ENCODE results near the gene UBE2L5. TPM values are rescaled to one million over a fixed set of nuclear protein-coding genes. Genes with fewer than 3 reads are reported as not detected.

UBE2L5 gene
- total and polyA plus RNA-seq, 2 experiments from 2014 or later, result not detected

DNA sequence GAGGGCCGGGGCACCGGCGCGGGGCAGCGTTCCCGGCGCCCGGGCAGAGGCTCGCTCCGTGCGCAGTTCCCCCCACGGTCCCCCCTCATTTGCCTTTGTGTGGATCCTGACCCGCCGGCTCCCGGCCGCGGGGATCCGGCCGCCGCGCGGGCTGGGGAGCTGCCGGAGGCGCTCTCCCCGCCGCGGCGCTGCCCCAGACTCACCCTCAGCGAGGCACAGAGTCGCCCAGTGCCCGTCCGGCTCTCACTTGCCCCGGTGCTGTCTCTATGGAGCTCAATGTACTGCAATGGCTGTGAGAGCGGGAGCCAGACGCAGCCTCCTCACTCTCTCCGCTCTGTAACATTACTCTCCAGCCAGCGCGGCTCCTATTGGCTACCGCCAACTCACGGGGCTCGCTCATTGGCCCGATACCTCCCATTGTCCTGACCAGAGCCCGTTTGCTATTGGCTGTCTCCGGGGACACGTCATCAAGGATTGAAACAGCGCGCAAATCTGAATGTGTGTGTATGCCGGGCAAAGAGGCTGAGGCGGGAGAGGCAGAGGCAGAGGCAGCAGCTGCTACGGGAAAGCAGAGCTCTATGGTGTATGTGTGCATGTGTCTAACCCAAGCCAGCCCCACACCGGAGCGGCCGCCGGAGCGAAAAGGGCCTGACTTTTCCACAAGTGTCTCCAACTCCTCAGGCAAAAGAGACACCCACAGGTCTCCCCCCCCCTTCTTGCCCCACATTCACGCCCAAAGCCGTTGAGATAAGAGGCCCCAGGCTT, 43.5 kb downstream of the UBE2L5 start, which contains the start of gene HMGB1:
HMGB1 (minus strand) TSS at position 344 of the 765 bp plus-strand sequence. CDS start 2,256 bp downstream, outside the sequence.
- Histone ChIP-seq H3K4me1 (ENCODE audit: insufficient read depth) (peaks cover 10% of the 10 kb centered on the region; the same call in 1 of the 2 replicates), H3K4me3 (peak within 1 kb of the TSS; percentile 58), H3K36me3 (ENCODE audit: insufficient read depth) (peaks cover 23% of the 10 kb centered on the region), H3K4me2 (peak within 1 kb of the TSS; percentile 82), H4K20me1 (replicated peaks; ENCODE audit: insufficient read depth) (peaks cover 17% of the 10 kb centered on the region; the same call in 1 of the 2 replicates), H3F3A (replicated peaks; ENCODE audit: low read depth) (peaks cover 16% of the 10 kb centered on the region; the same call in 1 of the 2 replicates), H3K79me2 (replicated peaks; ENCODE audit: insufficient read depth) (peaks cover 32% of the 10 kb centered on the region), H3K9me2 (ENCODE audit: insufficient read depth) (no peaks in the 10 kb centered on the region), H3K27me3 (ENCODE audit: insufficient read depth) (no peaks in the 10 kb centered on the region), H2AFZ (no peak within 1 kb of the TSS), H3K27ac (ENCODE audit: low read depth) (peak within 1 kb of the TSS; percentile 92)
- peak within 1 kb of the TSS; percentile 89 for H3K4me3 Mint-ChIP-seq
- peak; percentile 96 for ATAC-seq
- peaks cover 15% of the 10 kb centered on the region; the same call in 2 of the 3 replicates for H3K4me1 Mint-ChIP-seq
- peaks cover 16% of the 10 kb centered on the region for H3K27me3 Mint-ChIP-seq (ENCODE audit: insufficient read depth, low read depth, poor library complexity)
- DNase-seq (ENCODE audit: low spot score), result peak; percentile 99
- H3K27ac Mint-ChIP-seq, result peak within 1 kb of the TSS; percentile 99
- TF ChIP-seq, protein P1, sequence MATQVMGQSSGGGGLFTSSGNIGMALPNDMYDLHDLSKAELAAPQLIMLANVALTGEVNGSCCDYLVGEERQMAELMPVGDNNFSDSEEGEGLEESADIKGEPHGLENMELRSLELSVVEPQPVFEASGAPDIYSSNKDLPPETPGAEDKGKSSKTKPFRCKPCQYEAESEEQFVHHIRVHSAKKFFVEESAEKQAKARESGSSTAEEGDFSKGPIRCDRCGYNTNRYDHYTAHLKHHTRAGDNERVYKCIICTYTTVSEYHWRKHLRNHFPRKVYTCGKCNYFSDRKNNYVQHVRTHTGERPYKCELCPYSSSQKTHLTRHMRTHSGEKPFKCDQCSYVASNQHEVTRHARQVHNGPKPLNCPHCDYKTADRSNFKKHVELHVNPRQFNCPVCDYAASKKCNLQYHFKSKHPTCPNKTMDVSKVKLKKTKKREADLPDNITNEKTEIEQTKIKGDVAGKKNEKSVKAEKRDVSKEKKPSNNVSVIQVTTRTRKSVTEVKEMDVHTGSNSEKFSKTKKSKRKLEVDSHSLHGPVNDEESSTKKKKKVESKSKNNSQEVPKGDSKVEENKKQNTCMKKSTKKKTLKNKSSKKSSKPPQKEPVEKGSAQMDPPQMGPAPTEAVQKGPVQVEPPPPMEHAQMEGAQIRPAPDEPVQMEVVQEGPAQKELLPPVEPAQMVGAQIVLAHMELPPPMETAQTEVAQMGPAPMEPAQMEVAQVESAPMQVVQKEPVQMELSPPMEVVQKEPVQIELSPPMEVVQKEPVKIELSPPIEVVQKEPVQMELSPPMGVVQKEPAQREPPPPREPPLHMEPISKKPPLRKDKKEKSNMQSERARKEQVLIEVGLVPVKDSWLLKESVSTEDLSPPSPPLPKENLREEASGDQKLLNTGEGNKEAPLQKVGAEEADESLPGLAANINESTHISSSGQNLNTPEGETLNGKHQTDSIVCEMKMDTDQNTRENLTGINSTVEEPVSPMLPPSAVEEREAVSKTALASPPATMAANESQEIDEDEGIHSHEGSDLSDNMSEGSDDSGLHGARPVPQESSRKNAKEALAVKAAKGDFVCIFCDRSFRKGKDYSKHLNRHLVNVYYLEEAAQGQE (IDR thresholded peaks at IDR 0.05; ENCODE audit: unreplicated experiment), result no peak
- TF ChIP-seq NANOG (IDR thresholded peaks at IDR 0.05; ENCODE audit: borderline replicate concordance) (no peak), CREB1 (CRISPR knock-in tag; IDR thresholded peaks at IDR 0.05; ENCODE audit: low read depth) (peak; percentile 90), POLR2AphosphoS5 (IDR thresholded peaks at IDR 0.05; ENCODE audit: low read depth) (peak; percentile 95)
- TF ChIP-seq, protein P2, sequence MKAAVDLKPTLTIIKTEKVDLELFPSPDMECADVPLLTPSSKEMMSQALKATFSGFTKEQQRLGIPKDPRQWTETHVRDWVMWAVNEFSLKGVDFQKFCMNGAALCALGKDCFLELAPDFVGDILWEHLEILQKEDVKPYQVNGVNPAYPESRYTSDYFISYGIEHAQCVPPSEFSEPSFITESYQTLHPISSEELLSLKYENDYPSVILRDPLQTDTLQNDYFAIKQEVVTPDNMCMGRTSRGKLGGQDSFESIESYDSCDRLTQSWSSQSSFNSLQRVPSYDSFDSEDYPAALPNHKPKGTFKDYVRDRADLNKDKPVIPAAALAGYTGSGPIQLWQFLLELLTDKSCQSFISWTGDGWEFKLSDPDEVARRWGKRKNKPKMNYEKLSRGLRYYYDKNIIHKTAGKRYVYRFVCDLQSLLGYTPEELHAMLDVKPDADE (IDR thresholded peaks at IDR 0.05), result peak; percentile 49; the same call in 1 of the 2 replicates
- peaks cover 42% of the 10 kb centered on the region for H3K36me3 Mint-ChIP-seq (ENCODE audit: low read depth)
- H3K9me3 Mint-ChIP-seq, result peaks cover 13% of the 10 kb centered on the region

DNA sequence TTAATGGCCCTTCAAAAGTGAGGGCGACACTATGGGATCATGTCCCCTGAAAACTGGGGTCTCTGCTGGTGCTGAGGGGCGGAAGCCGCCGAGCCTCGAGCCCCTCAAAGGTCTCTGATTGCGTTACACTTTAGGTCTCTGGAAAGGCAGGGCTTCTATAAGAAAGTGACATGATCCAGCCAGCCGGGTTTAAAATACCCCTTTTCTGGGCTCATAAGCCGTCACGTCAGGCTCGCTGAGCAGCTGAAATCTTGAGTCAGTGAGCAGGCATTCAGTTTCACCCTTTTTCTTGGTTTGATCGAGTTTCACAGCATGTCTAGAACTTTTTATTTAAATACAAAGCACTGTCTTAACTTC, 44.0 kb downstream of the UBE2L5 start:
- no peaks in the 10 kb centered on the region for H3K27me3 ChIP-seq (ENCODE audit: insufficient read depth)
- Mint-ChIP-seq H3K27ac (peak overlapping the region; percentile 99), H3K27me3 (ENCODE audit: insufficient read depth, low read depth, poor library complexity) (peaks cover 15% of the 10 kb centered on the region), H3K4me3 (peak overlapping the region; percentile 86), H3K9me3 (peaks cover 13% of the 10 kb centered on the region), H3K36me3 (ENCODE audit: low read depth) (peaks cover 36% of the 10 kb centered on the region), H3K4me1 (peaks cover 14% of the 10 kb centered on the region; the same call in 2 of the 3 replicates)
- peaks cover 22% of the 10 kb centered on the region for H3K36me3 ChIP-seq (ENCODE audit: insufficient read depth)
- H3K4me2 ChIP-seq, result peak overlapping the region; percentile 82
- H3K9me2 ChIP-seq (ENCODE audit: insufficient read depth), result no peaks in the 10 kb centered on the region
- DNase-seq (ENCODE audit: low spot score) (peak; percentile 50), ATAC-seq (peak; percentile 13)
- H4K20me1 ChIP-seq (replicated peaks; ENCODE audit: insufficient read depth), result peaks cover 16% of the 10 kb centered on the region; the same call in 1 of the 2 replicates
- no peak overlapping the region for H2AFZ ChIP-seq
- H3K27ac ChIP-seq (ENCODE audit: low read depth), result peak overlapping the region; percentile 83
- peaks cover 32% of the 10 kb centered on the region for H3K79me2 ChIP-seq (replicated peaks; ENCODE audit: insufficient read depth)
- H3K4me3 ChIP-seq, result peak overlapping the region; percentile 58
- peaks cover 16% of the 10 kb centered on the region; the same call in 1 of the 2 replicates for H3F3A ChIP-seq (replicated peaks; ENCODE audit: low read depth)
- peaks cover 10% of the 10 kb centered on the region; the same call in 1 of the 2 replicates for H3K4me1 ChIP-seq (ENCODE audit: insufficient read depth)
- TF ChIP-seq, protein P3, sequence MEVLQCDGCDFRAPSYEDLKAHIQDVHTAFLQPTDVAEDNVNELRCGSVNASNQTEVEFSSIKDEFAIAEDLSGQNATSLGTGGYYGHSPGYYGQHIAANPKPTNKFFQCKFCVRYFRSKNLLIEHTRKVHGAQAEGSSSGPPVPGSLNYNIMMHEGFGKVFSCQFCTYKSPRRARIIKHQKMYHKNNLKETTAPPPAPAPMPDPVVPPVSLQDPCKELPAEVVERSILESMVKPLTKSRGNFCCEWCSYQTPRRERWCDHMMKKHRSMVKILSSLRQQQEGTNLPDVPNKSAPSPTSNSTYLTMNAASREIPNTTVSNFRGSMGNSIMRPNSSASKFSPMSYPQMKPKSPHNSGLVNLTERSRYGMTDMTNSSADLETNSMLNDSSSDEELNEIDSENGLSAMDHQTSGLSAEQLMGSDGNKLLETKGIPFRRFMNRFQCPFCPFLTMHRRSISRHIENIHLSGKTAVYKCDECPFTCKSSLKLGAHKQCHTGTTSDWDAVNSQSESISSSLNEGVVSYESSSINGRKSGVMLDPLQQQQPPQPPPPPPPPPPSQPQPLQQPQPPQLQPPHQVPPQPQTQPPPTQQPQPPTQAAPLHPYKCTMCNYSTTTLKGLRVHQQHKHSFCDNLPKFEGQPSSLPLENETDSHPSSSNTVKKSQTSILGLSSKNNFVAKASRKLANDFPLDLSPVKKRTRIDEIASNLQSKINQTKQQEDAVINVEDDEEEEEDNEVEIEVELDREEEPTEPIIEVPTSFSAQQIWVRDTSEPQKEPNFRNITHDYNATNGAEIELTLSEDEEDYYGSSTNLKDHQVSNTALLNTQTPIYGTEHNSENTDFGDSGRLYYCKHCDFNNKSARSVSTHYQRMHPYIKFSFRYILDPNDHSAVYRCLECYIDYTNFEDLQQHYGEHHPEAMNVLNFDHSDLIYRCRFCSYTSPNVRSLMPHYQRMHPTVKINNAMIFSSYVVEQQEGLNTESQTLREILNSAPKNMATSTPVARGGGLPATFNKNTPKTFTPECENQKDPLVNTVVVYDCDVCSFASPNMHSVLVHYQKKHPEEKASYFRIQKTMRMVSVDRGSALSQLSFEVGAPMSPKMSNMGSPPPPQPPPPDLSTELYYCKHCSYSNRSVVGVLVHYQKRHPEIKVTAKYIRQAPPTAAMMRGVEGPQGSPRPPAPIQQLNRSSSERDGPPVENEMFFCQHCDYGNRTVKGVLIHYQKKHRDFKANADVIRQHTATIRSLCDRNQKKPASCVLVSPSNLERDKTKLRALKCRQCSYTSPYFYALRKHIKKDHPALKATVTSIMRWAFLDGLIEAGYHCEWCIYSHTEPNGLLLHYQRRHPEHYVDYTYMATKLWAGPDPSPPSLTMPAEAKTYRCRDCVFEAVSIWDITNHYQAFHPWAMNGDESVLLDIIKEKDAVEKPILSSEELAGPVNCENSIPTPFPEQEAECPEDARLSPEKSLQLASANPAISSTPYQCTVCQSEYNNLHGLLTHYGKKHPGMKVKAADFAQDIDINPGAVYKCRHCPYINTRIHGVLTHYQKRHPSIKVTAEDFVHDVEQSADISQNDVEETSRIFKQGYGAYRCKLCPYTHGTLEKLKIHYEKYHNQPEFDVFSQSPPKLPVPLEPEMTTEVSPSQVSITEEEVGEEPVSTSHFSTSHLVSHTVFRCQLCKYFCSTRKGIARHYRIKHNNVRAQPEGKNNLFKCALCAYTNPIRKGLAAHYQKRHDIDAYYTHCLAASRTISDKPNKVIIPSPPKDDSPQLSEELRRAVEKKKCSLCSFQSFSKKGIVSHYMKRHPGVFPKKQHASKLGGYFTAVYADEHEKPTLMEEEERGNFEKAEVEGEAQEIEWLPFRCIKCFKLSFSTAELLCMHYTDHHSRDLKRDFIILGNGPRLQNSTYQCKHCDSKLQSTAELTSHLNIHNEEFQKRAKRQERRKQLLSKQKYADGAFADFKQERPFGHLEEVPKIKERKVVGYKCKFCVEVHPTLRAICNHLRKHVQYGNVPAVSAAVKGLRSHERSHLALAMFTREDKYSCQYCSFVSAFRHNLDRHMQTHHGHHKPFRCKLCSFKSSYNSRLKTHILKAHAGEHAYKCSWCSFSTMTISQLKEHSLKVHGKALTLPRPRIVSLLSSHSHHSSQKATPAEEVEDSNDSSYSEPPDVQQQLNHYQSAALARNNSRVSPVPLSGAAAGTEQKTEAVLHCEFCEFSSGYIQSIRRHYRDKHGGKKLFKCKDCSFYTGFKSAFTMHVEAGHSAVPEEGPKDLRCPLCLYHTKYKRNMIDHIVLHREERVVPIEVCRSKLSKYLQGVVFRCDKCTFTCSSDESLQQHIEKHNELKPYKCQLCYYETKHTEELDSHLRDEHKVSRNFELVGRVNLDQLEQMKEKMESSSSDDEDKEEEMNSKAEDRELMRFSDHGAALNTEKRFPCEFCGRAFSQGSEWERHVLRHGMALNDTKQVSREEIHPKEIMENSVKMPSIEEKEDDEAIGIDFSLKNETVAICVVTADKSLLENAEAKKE (CRISPR knock-in tag; IDR thresholded peaks at IDR 0.05), result no peak
- TF ChIP-seq JUNB (IDR thresholded peaks at IDR 0.05; ENCODE audit: unreplicated experiment) (no peak), CREB1 (CRISPR knock-in tag; IDR thresholded peaks at IDR 0.05; ENCODE audit: low read depth) (no peak), EZH2phosphoT487 (IDR thresholded peaks at IDR 0.05; ENCODE audit: unreplicated experiment) (no peak)
